ENCODE results near the gene CACNA1C.
"Not testable (repeated sequence)": the region's sequence is repeated elsewhere in the genome, so short reads cannot be mapped to it uniquely, and the experiment has no call there.

Gene CACNA1C

GRCh38 chr12:2076728-2077127 is 23.9 kb downstream of the CACNA1C start:
- DNase-seq = no peak

GRCh38 chr12:2080604-2081003 is 27.8 kb downstream of the CACNA1C start:
- no peak for DNase-seq

GRCh38 chr12:2082321-2082720 is 29.5 kb downstream of the CACNA1C start:
- DNase-seq = no peak

- DNase-seq = no peak
Observed at GRCh38 chr12:2083008-2083407, 30.2 kb downstream of the CACNA1C start.

- DNase-seq = no peak
Observed at GRCh38 chr12:2083561-2083960, 30.8 kb downstream of the CACNA1C start.

GRCh38 chr12:2084553-2085296 is 31.9 kb downstream of the CACNA1C start:
- no peak for DNase-seq

- DNase-seq = no peak
Observed at GRCh38 chr12:2092354-2092753, 39.6 kb downstream of the CACNA1C start.

GRCh38 chr12:2092890-2093289 is 40.1 kb downstream of the CACNA1C start:
- DNase-seq = no peak

GRCh38 chr12:2094597-2094996 is 41.8 kb downstream of the CACNA1C start:
- DNase-seq = no peak

- no peak for DNase-seq
Observed at GRCh38 chr12:2095878-2096277, 43.1 kb downstream of the CACNA1C start.

- DNase-seq = no peak
Observed at GRCh38 chr12:2097617-2098016, 44.8 kb downstream of the CACNA1C start.

GRCh38 chr12:2098852-2099251 is 46.1 kb downstream of the CACNA1C start:
- DNase-seq = no peak

GRCh38 chr12:2099595-2099994 is 46.8 kb downstream of the CACNA1C start:
- DNase-seq = no peak

- no peak for DNase-seq
Observed at GRCh38 chr12:2101359-2101758, 48.6 kb downstream of the CACNA1C start.

- no peak for DNase-seq
Observed at GRCh38 chr12:2101771-2102170, 49.0 kb downstream of the CACNA1C start.

- not testable (repeated sequence) for DNase-seq
Observed at GRCh38 chr12:2102736-2103135, 49.9 kb downstream of the CACNA1C start.

GRCh38 chr12:2105387-2105786 is 52.6 kb downstream of the CACNA1C start:
- DNase-seq = not testable (repeated sequence)

GRCh38 chr12:2108166-2108565 is 55.4 kb downstream of the CACNA1C start:
- DNase-seq = no peak

GRCh38 chr12:2108975-2109671 is 56.3 kb downstream of the CACNA1C start:
- DNase-seq = no peak

- no peak for DNase-seq
Observed at GRCh38 chr12:2110127-2110526, 57.3 kb downstream of the CACNA1C start.

GRCh38 chr12:2110849-2111566 is 58.2 kb downstream of the CACNA1C start:
- DNase-seq = no peak

- DNase-seq = no peak
Observed at GRCh38 chr12:2111826-2112225, 59.0 kb downstream of the CACNA1C start.

- no peak for DNase-seq
Observed at GRCh38 chr12:2112401-2112800, 59.6 kb downstream of the CACNA1C start.
